ENCODE measurements around the gene FBXO30. TPM values are rescaled to one million over a fixed set of nuclear protein-coding genes. Genes with fewer than 3 reads are reported as not detected.

The FBXO30 gene
- total RNA-seq, 1 donor from 2014 or later = 6.3 TPM

GRCh38 chr6:145811741-145812140, 2.9 kb downstream of the FBXO30 start:
- H3K27ac Mint-ChIP-seq = no peak overlapping the region
- H3K27me3 Mint-ChIP-seq = no peaks in the 10 kb centered on the region
- H3K4me3 Mint-ChIP-seq = no peak overlapping the region
- DNase-seq = no peak
- H3K9me3 Mint-ChIP-seq = peaks cover 4% of the 10 kb centered on the region
- peaks cover 26% of the 10 kb centered on the region for H3K4me1 Mint-ChIP-seq
- intact Hi-C loops (cut with micrococcal nuclease) = loop anchor here (10.0 kb wide), 2 partner anchors 1227 to 1393 kb away; partner anchors contain the start of gene STXBP5
- H3K36me3 Mint-ChIP-seq (ENCODE audit: low read depth) = peaks cover 11% of the 10 kb centered on the region

DNA sequence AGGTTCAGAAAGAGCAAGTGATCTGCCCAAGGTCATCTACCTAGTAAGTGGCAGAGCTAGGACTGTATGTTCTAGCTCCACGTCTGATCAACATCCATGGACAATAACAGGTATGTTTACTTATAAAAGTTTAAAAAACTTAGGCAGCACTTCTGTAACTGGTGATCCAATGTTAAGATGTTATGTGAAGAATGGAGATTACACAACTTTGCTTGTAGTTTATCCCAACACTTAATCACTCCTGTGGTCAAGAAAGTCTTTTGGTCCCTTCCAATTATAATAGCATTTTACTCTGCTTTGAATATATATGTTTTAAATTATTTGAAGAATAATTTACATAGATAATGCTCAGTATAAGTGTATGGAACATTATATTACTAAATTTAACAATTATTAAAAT, 4.8 kb downstream of the FBXO30 start:
- no peaks in the 10 kb centered on the region for H3K27me3 Mint-ChIP-seq
- H3K9me3 Mint-ChIP-seq = peaks cover 14% of the 10 kb centered on the region
- H3K36me3 Mint-ChIP-seq (ENCODE audit: low read depth) = peaks cover 22% of the 10 kb centered on the region
- H3K27ac Mint-ChIP-seq = no peak overlapping the region
- H3K4me3 Mint-ChIP-seq = no peak overlapping the region
- H3K4me1 Mint-ChIP-seq = peaks cover 17% of the 10 kb centered on the region
- no peak for DNase-seq
- intact Hi-C loops (cut with micrococcal nuclease) = loop anchor here (10.0 kb wide), 2 partner anchors 1225 to 1395 kb away; partner anchors contain the start of gene STXBP5

DNA sequence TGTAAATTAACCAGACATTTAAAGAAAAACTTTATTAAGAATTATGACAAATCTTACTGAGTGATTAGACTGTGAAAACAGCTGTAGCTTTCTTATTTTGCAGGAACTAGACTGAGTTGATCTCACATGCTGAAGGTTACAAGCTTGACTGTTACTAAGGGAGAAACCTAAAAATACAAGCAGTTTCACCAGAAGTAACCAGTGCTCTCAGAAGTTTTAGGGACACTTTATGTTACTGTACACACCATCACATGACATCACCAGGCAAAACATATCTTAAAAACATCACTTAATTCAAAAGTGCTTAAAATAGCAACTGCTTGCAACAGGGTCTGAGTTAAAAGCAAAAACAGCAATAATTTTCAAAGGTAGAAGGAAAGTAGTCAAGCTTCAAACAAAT, 5.4 kb downstream of the FBXO30 start:
- Mint-ChIP-seq H3K27ac (no peak overlapping the region), H3K4me3 (no peak overlapping the region), H3K9me3 (peaks cover 14% of the 10 kb centered on the region), H3K4me1 (peaks cover 17% of the 10 kb centered on the region), H3K27me3 (no peaks in the 10 kb centered on the region), H3K36me3 (ENCODE audit: low read depth) (peaks cover 27% of the 10 kb centered on the region)
- intact Hi-C loops (cut with micrococcal nuclease) = no loop called here
- DNase-seq = no peak

- H3K9me3 Mint-ChIP-seq = peaks cover 14% of the 10 kb centered on the region
- no peak overlapping the region for H3K27ac Mint-ChIP-seq
- peaks cover 12% of the 10 kb centered on the region for H3K4me1 Mint-ChIP-seq
- intact Hi-C loops (cut with micrococcal nuclease) = no loop called here
- DNase-seq = no peak
- H3K27me3 Mint-ChIP-seq = no peaks in the 10 kb centered on the region
- H3K36me3 Mint-ChIP-seq (ENCODE audit: low read depth) = peaks cover 35% of the 10 kb centered on the region
- H3K4me3 Mint-ChIP-seq = no peak overlapping the region
Measured at GRCh38 chr6:145808239-145808638, 6.4 kb downstream of the FBXO30 start.

DNA sequence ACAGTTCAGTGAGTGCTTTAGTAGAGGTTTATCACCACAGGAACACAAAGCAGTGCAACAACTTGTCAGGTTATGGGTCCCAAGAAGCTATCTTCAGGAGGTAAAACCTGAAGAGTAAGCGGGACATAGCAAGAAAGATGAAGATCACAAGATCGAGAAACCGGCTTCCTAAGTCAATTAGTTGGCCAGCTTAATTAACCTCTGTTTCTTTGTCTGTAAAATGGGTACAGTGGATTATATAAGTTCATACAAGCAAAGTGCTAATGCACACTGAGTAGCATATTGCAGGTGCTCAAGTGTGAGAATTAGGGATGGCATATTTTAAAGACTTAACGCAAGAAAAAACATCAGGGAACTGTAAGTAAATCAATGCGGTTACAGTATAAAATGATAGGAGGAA, 12.5 kb downstream of the FBXO30 start:
- peaks cover 54% of the 10 kb centered on the region for H3K36me3 Mint-ChIP-seq (ENCODE audit: low read depth)
- intact Hi-C loops (cut with micrococcal nuclease) = no loop called here
- no peak overlapping the region for H3K27ac Mint-ChIP-seq
- no peaks in the 10 kb centered on the region for H3K27me3 Mint-ChIP-seq
- peaks cover 2% of the 10 kb centered on the region for H3K4me1 Mint-ChIP-seq
- no peak overlapping the region for H3K4me3 Mint-ChIP-seq
- no peak for DNase-seq
- peaks cover 11% of the 10 kb centered on the region for H3K9me3 Mint-ChIP-seq

DNA sequence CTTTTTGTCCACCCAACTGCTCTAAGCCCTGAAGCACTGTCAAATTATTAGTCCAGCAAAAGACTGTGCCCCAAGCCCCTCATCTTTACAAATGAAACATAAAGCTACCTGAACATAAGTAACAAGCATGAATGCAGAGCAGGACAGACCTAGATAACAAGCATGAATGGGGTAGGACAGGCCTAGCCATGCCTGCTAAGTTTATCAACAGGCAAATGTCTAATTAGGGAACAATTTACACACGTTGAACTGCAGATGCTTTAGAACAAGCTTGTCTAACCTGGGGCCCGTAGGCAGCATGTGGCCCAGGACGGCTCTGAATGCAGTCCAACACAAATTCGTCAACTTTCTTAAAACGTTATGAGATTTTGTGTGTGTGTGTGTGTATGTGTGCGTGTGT, 13.6 kb downstream of the FBXO30 start:
- Mint-ChIP-seq H3K4me3 (no peak overlapping the region), H3K36me3 (ENCODE audit: low read depth) (peaks cover 50% of the 10 kb centered on the region), H3K4me1 (peaks cover 2% of the 10 kb centered on the region), H3K27ac (no peak overlapping the region), H3K27me3 (no peaks in the 10 kb centered on the region), H3K9me3 (peaks cover 11% of the 10 kb centered on the region)
- intact Hi-C loops (cut with micrococcal nuclease) = no loop called here
- DNase-seq = no peak

- peaks cover 27% of the 10 kb centered on the region for H3K36me3 Mint-ChIP-seq (ENCODE audit: low read depth)
- DNase-seq = no peak
- H3K9me3 Mint-ChIP-seq = no peaks in the 10 kb centered on the region
- H3K4me3 Mint-ChIP-seq = no peak overlapping the region
- intact Hi-C loops (cut with micrococcal nuclease) = no loop called here
- H3K27ac Mint-ChIP-seq = no peak overlapping the region
- peaks cover 2% of the 10 kb centered on the region for H3K4me1 Mint-ChIP-seq
- H3K27me3 Mint-ChIP-seq = no peaks in the 10 kb centered on the region
Measured at GRCh38 chr6:145798530-145798929, 16.1 kb downstream of the FBXO30 start.

GRCh38 chr6:145789443-145789842, 25.2 kb downstream of the FBXO30 start:
- Mint-ChIP-seq H3K27me3 (no peaks in the 10 kb centered on the region), H3K27ac (no peak overlapping the region), H3K36me3 (ENCODE audit: low read depth) (peaks cover 7% of the 10 kb centered on the region), H3K9me3 (peaks cover 22% of the 10 kb centered on the region), H3K4me1 (no peaks in the 10 kb centered on the region), H3K4me3 (no peak overlapping the region)
- intact Hi-C loops (cut with micrococcal nuclease) = no loop called here
- no peak for DNase-seq

- DNase-seq = no peak
- H3K36me3 Mint-ChIP-seq (ENCODE audit: low read depth) = peaks cover 7% of the 10 kb centered on the region
- H3K4me1 Mint-ChIP-seq = no peaks in the 10 kb centered on the region
- H3K27me3 Mint-ChIP-seq = no peaks in the 10 kb centered on the region
- H3K9me3 Mint-ChIP-seq = peaks cover 22% of the 10 kb centered on the region
- H3K27ac Mint-ChIP-seq = no peak overlapping the region
- no peak overlapping the region for H3K4me3 Mint-ChIP-seq
- intact Hi-C loops (cut with micrococcal nuclease) = no loop called here
Measured at GRCh38 chr6:145787688-145788087, 26.9 kb downstream of the FBXO30 start.

GRCh38 chr6:145784683-145785082, 29.9 kb downstream of the FBXO30 start:
- no peaks in the 10 kb centered on the region for H3K4me1 Mint-ChIP-seq
- H3K36me3 Mint-ChIP-seq (ENCODE audit: low read depth) = no peaks in the 10 kb centered on the region
- H3K9me3 Mint-ChIP-seq = peaks cover 5% of the 10 kb centered on the region
- intact Hi-C loops (cut with micrococcal nuclease) = no loop called here
- no peaks in the 10 kb centered on the region for H3K27me3 Mint-ChIP-seq
- no peak for DNase-seq
- H3K4me3 Mint-ChIP-seq = no peak overlapping the region
- H3K27ac Mint-ChIP-seq = no peak overlapping the region

- no peaks in the 10 kb centered on the region for H3K36me3 Mint-ChIP-seq (ENCODE audit: low read depth)
- H3K4me3 Mint-ChIP-seq = no peak overlapping the region
- DNase-seq = no peak
- intact Hi-C loops (cut with micrococcal nuclease) = no loop called here
- no peaks in the 10 kb centered on the region for H3K27me3 Mint-ChIP-seq
- H3K9me3 Mint-ChIP-seq = peaks cover 5% of the 10 kb centered on the region
- H3K4me1 Mint-ChIP-seq = no peaks in the 10 kb centered on the region
- no peak overlapping the region for H3K27ac Mint-ChIP-seq
Measured at GRCh38 chr6:145783796-145784195, 30.8 kb downstream of the FBXO30 start.

- H3K27me3 Mint-ChIP-seq = no peaks in the 10 kb centered on the region
- H3K4me3 Mint-ChIP-seq = no peak overlapping the region
- peaks cover 19% of the 10 kb centered on the region for H3K9me3 Mint-ChIP-seq
- H3K4me1 Mint-ChIP-seq = no peaks in the 10 kb centered on the region
- no peaks in the 10 kb centered on the region for H3K36me3 Mint-ChIP-seq (ENCODE audit: low read depth)
- DNase-seq = no peak
- intact Hi-C loops (cut with micrococcal nuclease) = no loop called here
- H3K27ac Mint-ChIP-seq = no peak overlapping the region
Measured at GRCh38 chr6:145772846-145773245, 41.7 kb downstream of the FBXO30 start.

GRCh38 chr6:145765449-145765848, 49.1 kb downstream of the FBXO30 start:
- no peak overlapping the region for H3K4me3 Mint-ChIP-seq
- no peaks in the 10 kb centered on the region for H3K36me3 Mint-ChIP-seq (ENCODE audit: low read depth)
- intact Hi-C loops (cut with micrococcal nuclease) = no loop called here
- H3K27ac Mint-ChIP-seq = no peak overlapping the region
- no peak for DNase-seq
- H3K9me3 Mint-ChIP-seq = peaks cover 11% of the 10 kb centered on the region
- H3K27me3 Mint-ChIP-seq = no peaks in the 10 kb centered on the region
- H3K4me1 Mint-ChIP-seq = no peaks in the 10 kb centered on the region

DNA sequence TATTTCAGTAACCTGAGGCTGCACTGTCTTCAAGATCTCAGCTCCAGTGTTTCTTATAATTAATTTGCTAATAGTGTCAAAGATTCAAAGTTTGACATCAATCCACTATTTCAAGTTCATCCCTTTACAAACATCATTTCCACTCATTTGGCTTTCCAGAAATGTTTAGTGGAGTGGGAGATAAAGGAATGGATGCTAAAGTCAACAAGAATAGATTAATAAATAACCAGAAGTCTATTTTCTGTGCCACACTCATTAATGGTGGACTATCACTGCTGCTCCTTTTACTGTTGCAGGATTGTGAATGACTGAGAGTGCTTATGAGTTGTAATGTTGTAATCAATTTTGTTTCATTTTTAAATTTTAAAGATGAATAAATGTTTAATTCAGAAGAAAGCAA, 50.9 kb downstream of the FBXO30 start:
- Mint-ChIP-seq H3K36me3 (ENCODE audit: low read depth) (no peaks in the 10 kb centered on the region), H3K27ac (no peak overlapping the region), H3K4me3 (no peak overlapping the region), H3K4me1 (no peaks in the 10 kb centered on the region), H3K27me3 (no peaks in the 10 kb centered on the region), H3K9me3 (peaks cover 6% of the 10 kb centered on the region)
- DNase-seq = no peak
- intact Hi-C loops (cut with micrococcal nuclease) = no loop called here

DNA sequence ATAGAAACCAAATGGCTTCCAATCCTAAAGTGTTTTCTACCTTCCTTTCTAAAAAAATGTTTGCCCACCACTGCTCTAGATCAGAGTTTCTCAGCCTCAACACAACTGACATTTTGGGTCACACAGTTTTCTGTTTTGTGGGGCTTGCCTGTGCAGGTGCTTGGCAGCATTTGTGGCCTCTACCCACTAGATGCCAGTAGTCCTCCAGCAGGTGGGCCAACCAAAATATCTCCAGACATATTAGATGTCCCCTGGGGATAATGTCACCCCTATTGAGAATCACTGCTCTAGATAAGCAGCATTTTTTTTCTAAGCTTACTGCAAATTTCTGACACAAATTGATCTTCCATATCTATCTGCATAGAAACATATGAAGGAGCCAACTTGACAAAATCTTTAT, 53.0 kb downstream of the FBXO30 start:
- H3K36me3 Mint-ChIP-seq (ENCODE audit: low read depth) = no peaks in the 10 kb centered on the region
- intact Hi-C loops (cut with micrococcal nuclease) = no loop called here
- peaks cover 5% of the 10 kb centered on the region for H3K9me3 Mint-ChIP-seq
- no peaks in the 10 kb centered on the region for H3K27me3 Mint-ChIP-seq
- H3K4me1 Mint-ChIP-seq = no peaks in the 10 kb centered on the region
- H3K27ac Mint-ChIP-seq = no peak overlapping the region
- no peak for DNase-seq
- H3K4me3 Mint-ChIP-seq = no peak overlapping the region
